Nephron progenitor cell (in vitro differentiated cells): ENCODE measurements around the gene ZNF212.

Experiments
- DNase-seq: peaks from one replicate; pipeline ENCODE4 v3.0.0; 2021
- H3K27ac Mint-ChIP-seq: 2 replicates; pipeline ENCODE4 v1.8.0; 2021; ENCODE audit warnings: mild to moderate bottlenecking, moderate library complexity, mixed read lengths
- H3K27me3 Mint-ChIP-seq: 2 replicates; pipeline ENCODE4 v1.8.0; 2021; ENCODE audit warnings: mild to moderate bottlenecking, low read depth, mixed read lengths; ENCODE audit not compliant: poor library complexity
- H3K36me3 Mint-ChIP-seq: 2 replicates; pipeline ENCODE4 v1.8.0; 2021; ENCODE audit warnings: low read depth, mixed read lengths
- H3K4me1 Mint-ChIP-seq: 2 replicates; pipeline ENCODE4 v1.8.0; 2021; ENCODE audit warnings: mixed read lengths
- H3K4me3 Mint-ChIP-seq: 2 replicates; pipeline ENCODE4 v1.8.0; 2021; ENCODE audit warnings: mild to moderate bottlenecking, moderate library complexity, mixed read lengths
- H3K9me3 Mint-ChIP-seq: 2 replicates; pipeline ENCODE4 v1.8.0; 2021; ENCODE audit warnings: mild to moderate bottlenecking, moderate library complexity, mixed read lengths
- TF ChIP-seq, protein P1 (sequence below): fragments of 200-600 bp; sonication (generic); IDR thresholded peaks from 2 replicates; pipeline ENCODE4 v1.5.0; 2021; ENCODE audit warnings: antibody characterized with exemption

Gene ZNF212

DNA sequence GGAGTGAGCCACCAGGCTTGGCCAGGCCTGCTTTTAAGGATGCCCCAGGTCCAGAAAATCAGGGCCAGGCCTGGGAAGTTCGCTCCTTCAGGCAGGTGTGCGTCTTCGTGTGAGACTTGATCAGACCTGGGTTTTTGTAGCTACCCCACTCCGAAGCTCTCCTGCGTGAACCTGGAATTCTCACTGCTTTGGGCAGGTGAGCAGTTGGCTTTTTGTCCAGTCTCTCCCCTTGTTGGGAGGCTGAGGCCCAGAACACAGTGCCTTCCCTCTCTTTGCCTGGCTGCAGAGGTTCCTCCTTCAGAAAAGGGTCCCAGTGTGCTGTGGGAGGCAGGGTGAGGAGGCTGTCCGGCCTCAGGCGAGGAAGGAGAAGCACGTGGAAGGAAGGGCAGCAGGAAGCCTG, 49.8 kb downstream of the ZNF212 start:
- Mint-ChIP-seq H3K36me3 (peaks cover under 1% of the 10 kb centered on the region), H3K27me3 (peaks cover 21% of the 10 kb centered on the region), H3K4me1 (peaks cover 12% of the 10 kb centered on the region), H3K4me3 (no peak overlapping the region), H3K9me3 (no peaks in the 10 kb centered on the region), H3K27ac (no peak overlapping the region)
- no peak for DNase-seq
- TF ChIP-seq, protein P1, sequence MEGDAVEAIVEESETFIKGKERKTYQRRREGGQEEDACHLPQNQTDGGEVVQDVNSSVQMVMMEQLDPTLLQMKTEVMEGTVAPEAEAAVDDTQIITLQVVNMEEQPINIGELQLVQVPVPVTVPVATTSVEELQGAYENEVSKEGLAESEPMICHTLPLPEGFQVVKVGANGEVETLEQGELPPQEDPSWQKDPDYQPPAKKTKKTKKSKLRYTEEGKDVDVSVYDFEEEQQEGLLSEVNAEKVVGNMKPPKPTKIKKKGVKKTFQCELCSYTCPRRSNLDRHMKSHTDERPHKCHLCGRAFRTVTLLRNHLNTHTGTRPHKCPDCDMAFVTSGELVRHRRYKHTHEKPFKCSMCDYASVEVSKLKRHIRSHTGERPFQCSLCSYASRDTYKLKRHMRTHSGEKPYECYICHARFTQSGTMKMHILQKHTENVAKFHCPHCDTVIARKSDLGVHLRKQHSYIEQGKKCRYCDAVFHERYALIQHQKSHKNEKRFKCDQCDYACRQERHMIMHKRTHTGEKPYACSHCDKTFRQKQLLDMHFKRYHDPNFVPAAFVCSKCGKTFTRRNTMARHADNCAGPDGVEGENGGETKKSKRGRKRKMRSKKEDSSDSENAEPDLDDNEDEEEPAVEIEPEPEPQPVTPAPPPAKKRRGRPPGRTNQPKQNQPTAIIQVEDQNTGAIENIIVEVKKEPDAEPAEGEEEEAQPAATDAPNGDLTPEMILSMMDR = no peak

DNA sequence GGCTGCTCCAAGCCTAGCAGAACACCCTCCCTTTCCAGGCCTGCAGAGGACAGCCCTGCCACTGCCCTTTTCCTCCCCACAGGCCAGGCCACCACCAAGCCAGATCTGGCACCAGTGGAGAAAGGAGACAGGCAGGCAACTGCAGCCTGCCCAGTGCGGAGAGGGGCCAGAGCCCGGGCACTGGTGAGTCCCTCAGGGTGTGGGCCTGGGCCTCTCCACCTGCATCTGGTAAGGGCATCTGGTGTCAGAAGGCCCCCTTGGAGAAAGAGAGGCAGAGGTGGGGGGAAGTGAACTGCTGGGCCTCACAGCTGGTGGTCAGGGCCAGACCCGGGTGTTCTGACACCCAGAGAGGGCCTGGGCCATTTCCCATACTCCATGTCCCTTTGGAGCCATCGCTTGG, 50.4 kb downstream of the ZNF212 start:
- Mint-ChIP-seq H3K4me3 (no peak overlapping the region), H3K36me3 (no peaks in the 10 kb centered on the region), H3K27me3 (peaks cover 20% of the 10 kb centered on the region), H3K4me1 (peaks cover 12% of the 10 kb centered on the region), H3K9me3 (no peaks in the 10 kb centered on the region), H3K27ac (no peak overlapping the region)
- DNase-seq = no peak
- TF ChIP-seq, protein P1 = no peak

DNA sequence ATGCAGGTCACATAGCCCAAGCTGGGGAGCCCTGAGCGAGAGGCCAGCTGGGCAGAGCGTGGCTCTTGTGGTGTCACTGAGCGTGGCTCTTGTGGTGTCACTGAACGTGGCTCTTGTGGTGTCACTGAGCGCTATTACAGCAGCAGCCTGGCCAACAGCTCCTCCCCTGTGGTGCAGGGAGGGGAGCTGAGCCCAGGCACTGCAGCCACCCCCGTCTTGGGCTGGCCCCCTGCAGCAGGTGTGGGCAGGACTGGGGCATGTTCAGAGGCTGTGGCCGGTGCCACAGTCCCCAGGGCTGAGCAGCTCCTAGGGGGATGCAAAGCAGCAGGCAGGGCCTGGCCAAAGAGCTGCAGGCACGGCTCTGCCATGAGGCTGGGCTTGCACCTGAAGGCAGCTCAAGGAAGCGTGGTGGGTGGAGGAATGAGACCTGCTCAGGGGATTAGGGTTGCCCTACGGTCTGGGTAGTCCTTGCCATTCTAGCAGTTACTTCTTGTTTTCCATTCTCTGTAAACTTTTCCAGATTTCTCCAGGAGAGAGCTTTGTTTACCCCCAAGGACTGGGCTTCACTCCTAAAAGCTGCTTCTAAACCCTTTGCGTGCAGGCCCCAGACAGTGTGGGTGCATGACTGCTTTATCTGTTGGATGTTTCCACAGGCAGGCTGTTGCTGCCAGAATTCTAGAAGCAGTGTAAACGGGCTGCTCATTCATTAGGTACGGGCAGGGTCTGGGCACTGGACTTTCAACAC, 51.8 kb downstream of the ZNF212 start:
- H3K4me3 Mint-ChIP-seq = no peak overlapping the region
- no peak overlapping the region for H3K27ac Mint-ChIP-seq
- TF ChIP-seq, protein P1 = no peak
- H3K36me3 Mint-ChIP-seq = no peaks in the 10 kb centered on the region
- peaks cover 11% of the 10 kb centered on the region for H3K27me3 Mint-ChIP-seq
- H3K4me1 Mint-ChIP-seq = peaks cover 3% of the 10 kb centered on the region
- no peaks in the 10 kb centered on the region for H3K9me3 Mint-ChIP-seq
- no peak for DNase-seq

DNA sequence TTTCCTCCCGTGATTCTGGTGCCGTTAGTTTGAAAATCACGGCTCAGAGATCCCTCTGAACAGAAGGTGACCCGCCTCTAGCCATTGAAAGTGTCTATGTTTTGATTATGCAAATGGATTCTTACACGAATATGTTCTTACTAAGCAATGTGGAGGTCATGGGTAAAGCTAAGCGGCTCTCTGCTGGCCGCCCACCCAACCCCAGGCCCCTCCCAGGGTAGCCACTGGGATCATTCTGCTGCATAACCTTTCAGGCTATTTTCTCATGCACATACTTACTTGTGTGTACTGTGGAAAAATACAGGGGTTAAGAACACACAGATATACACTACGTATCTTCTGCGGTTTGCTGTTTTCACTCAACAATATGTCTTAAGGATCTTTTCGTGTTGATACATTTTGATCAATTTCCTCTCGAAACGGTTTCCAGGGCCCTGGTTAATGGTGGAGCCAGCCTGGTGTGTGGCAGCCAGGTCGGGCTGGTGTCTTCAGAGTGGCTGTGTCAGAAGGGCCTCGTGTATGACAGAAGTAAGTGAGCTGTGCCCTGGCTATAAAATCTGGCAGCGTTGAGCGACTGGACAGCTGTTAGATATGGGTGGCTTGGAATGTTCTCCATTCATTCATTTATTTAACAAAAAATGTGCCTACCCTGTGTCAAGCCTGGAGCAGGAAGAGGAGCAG, 52.5 kb downstream of the ZNF212 start:
- Mint-ChIP-seq H3K27me3 (peaks cover 4% of the 10 kb centered on the region), H3K9me3 (no peaks in the 10 kb centered on the region), H3K4me3 (no peak overlapping the region), H3K4me1 (no peaks in the 10 kb centered on the region), H3K36me3 (no peaks in the 10 kb centered on the region), H3K27ac (no peak overlapping the region)
- TF ChIP-seq, protein P1 = no peak
- no peak for DNase-seq

DNA sequence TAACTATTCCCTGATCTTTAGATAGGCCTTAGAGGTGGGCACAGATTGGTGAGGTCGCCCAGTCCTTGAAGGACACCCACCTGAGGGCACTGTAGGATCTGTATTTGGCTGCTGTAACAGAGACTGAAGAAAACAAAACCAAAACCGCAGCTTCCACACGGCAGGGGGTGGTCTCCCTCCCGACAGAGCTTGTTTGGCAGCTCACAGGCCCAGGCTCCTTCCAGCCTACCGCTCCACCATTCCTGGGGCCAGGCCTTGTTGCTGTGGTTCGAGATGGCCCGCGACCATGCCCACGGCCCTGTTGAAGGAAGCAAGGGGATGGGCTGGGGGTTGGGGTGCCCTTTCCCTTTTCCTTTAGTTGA, 53.0 kb downstream of the ZNF212 start:
- Mint-ChIP-seq H3K27me3 (peaks cover 3% of the 10 kb centered on the region), H3K9me3 (no peaks in the 10 kb centered on the region), H3K27ac (no peak overlapping the region), H3K4me3 (no peak overlapping the region), H3K4me1 (no peaks in the 10 kb centered on the region), H3K36me3 (no peaks in the 10 kb centered on the region)
- TF ChIP-seq, protein P1 = no peak
- DNase-seq = no peak

DNA sequence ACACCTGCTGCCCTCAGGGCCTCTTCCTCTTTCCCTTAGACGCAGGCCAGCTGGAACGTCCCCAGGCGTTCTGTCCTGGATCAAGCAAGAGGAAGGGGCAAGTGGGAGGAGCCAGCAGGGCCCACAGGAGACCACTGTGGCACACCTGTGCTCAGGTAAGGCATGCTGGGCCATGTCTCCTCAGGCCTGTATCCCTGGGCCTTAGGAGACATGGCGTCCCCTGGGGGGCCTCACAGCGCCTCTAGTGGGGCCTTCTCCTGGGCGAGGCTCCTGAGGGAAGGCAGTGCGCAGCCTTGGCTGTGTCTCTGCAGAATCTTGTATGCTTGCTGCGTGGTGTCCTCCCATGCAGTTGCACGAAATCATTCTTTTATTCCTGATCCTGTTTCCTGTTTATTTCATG, 53.9 kb downstream of the ZNF212 start:
- H3K4me3 Mint-ChIP-seq = no peak overlapping the region
- H3K4me1 Mint-ChIP-seq = no peaks in the 10 kb centered on the region
- H3K27me3 Mint-ChIP-seq = no peaks in the 10 kb centered on the region
- TF ChIP-seq, protein P1 = no peak
- peaks cover under 1% of the 10 kb centered on the region for H3K9me3 Mint-ChIP-seq
- no peak overlapping the region for H3K27ac Mint-ChIP-seq
- H3K36me3 Mint-ChIP-seq = no peaks in the 10 kb centered on the region
- DNase-seq = no peak
